HUDEP-2 (cell line): ENCODE data around the gene SMC6.
A peak's percentile ranks its signal among the peaks of the same experiment; 100 is the strongest.

ENCODE experiments used
- DNase-seq, 76 experiments: peaks; one replicate each; lab custom pipeline; 2025; ENCODE audit not compliant: unreplicated experiment in 76 of 76; lab: John Stamatoyannopoulos, UW

SMC6 gene

DNA sequence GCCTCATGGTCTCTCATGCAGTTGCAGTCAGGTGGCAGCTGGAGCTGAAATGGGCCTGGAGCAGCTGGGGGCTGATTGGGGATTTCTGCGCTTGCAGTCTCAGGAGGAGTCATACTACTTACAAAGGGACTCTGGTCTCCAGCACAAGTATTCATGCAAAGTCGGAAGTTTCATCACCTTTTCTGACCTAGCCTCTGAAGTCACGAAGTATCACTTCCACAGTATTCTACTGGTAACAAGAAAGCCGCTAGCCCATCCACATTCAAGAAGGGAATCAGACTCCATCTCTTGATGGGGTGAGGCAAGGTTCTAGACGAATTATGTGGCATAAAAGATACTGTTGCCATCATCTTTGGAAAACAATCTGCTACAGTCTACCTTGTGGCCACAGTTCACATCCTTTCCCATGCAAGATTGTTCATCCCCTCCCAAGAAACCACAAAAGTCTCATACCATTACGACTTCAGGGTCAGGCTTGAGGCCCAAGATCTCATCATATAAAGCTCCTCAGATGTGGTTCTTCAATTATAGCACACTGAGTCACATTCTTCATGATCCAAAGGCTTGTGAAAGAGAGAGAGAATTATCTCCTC is 95.3 kb downstream of the SMC6 start:
- no peak for DNase-seq

DNA sequence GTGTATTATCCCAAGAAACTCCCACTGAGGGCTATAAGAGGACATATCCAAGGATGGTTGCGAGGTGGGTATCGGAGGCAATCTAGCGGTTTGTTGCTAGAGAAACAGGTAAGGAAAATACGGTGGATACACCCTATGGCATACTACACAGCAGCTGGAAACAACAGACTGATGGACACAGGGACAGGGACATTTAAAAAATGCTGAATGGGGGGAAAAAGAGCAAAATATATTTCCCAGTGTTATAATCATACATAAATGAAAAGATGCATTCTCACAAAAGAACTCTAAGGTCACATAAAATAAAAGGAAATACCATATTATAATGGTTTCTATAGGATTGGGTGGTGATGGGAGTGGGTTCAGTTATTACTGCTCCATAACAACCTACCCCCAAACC is 95.9 kb downstream of the SMC6 start:
- DNase-seq = no peak

DNA sequence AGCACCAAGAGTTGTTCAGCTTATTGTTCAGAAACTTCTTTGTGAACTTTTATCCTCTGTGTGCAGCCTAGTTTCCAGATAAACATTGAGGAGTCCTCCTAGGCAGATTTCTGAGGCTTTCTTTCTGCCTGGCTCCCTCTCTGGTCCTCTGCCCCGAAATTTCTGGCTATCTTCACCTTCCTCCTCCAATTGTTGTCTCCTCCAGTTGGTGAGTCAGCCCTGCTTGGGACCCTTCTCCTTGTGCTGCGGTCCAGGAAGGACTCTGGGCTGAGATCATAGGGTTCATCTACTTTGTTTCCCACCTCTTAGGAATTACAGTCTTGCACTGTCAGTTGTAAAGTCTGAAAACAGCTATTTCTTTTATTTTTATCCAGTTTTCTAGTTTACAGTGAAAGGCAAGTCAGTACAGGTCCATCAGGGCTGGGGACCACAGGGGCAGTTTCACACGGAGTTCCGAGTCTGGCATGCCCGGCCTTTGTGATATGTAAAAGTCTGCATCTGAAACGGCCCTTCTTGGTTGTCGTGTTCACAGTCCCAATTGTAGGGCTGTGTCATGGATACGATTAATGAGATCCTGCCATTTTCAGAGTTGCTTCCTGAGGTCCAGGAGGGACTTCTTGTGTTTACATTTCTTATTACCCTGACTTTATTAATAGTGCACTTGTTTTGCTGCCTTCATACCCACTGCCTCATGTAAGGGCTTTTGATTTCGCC is 100.8 kb downstream of the SMC6 start:
- no peak for DNase-seq

DNA sequence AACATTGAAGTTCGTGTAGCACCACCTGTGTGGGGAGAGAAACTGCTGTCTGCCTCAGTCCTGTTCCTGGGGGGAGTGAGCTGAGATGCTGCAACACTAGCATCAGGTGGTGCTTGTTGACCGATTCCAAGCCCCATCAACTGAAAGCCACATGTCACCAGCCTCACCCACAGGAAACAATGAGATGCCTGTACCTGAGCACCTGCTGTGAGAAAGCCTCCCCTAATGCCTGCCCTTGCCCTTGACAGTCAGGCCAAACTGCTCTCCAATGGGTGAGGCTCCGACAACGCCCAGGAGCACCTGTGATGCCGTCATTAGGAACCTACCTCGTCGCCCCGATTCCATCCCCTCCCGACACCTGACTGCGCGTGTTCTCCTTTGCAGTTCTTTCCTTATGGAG is 104.6 kb downstream of the SMC6 start:
- DNase-seq = no peak

DNA sequence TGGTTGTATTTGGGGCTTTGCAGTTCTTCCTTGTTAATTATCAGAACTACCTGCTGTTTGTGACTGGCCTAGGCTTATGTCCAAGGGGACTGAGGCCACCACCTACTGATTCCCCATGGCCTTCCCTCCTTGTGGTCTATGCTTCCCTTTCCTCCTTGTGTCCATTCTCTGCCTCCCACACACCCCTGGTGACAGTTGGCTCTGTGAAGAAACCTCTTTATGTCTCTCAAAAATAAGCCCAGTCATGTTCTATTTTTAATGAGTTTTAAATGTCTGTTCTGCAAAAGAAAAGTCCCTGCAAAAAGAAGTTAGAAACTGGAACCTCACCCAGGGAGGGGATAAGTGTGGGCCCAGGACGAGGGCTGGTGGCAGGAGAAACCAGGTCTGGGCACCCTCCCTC is 105.0 kb downstream of the SMC6 start:
- no peak for DNase-seq

DNA sequence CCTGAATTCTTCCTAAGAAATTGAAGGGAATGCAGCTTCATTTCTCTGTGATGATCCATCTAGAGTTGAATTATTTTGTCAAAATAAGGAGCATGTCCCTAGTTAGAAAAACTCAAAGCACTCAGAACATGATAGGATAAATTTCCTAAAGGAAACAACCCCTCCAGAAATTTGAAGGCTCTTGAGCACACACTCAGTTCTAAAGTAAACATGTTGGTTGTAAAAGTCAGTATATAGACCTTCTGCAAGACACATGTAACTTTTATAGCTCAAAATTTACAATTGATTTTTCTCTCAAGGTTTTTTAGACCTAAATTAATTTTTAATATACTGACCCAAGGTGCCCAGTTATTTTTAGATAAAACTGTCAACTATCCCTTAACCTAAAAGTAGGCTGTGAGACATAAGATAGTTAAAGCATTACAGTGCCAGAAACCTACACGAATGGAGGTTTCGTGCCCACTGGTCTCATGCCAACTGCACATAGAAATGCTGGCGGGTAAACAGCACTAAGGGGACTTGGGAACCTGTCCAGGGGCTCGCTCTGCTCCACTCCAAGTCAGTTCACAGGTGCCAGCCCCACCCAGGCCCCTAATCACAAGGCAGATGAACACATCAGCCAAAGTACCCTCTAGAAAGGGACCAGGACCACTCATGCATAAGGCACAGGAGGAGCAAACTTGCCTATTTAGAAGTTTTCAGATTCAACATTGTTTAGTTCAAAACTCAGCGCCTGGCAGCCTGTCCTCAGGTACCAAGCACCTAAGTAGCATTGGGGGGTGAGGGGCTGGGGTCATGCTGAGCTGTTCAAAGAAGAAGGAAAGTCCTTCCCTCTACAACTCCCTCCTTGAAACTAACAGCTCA is 106.5 kb downstream of the SMC6 start:
- DNase-seq = no peak

DNA sequence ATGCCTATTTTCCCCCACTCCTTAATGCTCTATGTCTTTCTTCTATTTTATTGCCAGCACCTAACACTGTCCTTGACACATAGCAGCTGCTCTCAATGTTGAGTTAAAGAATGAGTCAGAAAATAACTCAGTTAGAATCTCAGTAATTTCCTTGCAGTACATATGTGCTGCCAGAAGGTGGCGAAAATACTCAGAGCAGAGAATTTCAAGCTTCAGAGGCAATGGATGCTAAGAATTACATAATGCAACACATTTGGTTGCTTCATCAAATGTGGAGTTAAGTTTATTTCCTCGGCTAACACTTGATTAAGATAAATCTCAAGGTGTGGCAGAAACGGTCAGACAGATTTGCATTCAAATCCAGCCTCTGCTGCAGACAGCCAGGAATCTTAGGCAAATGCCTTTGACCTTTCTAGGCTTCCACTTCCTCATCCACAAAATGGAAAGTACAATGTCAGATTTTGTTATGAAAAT is 107.5 kb downstream of the SMC6 start:
- peak in 32 of 76 experiments; percentile 5 to 62 (median 34) for DNase-seq

DNA sequence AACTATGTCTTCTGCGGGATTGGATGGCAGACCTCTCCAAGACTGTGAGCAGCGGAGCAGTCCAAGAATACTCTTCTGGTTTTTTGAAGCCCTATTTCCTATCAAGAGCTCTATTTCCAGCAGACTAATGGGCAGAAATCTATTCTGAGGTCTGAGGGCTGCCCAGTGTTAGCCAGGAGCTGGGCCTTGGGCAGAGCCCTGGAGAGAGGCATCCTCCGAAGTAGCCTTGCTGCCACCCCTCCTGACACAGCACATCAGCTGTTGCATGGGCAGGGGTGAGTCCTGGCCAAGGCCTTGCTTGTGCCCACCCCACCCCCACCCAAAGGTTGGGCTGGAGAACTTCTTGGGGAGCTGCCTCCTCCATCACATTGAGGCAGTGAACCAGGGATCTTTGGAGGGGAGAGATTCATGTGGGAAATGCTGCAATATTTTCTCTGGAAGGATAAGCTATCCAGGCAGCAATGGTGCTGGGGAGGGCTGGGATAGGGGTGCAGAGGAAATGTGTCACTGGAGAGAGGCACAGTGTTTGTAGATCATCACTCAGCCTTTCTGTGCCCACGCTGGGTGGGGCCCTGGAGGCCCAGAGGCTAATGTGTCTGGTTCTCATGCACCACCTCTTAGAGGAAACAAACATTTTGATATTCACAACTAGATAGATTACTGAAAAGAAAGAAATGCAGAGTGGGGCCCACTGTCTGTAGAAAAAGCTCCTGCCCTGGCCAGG is 108.5 kb downstream of the SMC6 start:
- peak in 1 of 76 experiments; percentile 4 for DNase-seq

DNA sequence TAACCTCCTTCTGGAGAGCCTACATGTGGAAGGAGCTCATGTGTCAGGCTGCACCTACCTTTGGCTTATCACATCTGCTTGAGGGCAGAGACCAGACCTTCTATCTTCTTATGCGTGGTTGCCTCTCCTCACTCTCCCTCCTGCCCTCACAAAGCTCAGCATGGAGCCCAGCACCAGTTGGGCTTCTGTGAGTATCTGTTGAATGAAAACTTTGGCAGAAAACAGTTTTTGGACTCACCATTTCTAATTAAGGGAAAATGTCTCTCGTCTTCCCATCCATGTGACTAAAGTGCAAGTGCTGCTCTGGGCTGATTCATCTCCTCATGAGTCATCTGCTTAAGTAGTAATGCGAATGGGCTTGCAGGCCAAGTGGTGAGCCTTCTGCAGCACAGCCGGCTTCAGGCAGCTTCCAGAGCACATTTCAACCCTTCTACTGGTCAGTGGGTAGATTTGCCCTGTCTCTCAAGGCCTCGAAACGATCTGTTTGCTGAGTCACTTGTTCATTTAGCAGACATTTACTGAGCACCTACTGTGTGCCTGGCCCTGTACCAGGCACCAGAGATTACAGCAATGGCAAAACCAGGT is 110.5 kb downstream of the SMC6 start:
- DNase-seq = peak in 25 of 76 experiments; percentile 1 to 61 (median 16)

DNA sequence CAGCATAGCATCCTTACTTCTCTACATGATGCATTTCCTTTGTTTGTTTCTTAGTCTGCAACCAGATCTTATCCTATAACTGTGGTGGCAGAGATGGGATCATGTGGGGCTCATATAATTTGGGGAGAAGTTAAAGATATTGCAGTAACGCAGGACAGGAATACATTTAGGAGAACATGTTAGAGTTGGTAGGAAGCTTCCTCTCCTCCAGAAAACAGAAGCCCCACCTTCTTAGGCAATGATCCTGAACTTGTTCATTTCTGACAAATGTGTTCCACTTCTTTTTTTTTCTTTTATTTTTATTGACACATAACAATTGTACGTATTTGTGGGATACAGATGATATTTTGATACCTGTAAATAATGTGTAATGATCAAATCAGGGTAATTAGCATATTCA is 113.2 kb downstream of the SMC6 start:
- DNase-seq = no peak

DNA sequence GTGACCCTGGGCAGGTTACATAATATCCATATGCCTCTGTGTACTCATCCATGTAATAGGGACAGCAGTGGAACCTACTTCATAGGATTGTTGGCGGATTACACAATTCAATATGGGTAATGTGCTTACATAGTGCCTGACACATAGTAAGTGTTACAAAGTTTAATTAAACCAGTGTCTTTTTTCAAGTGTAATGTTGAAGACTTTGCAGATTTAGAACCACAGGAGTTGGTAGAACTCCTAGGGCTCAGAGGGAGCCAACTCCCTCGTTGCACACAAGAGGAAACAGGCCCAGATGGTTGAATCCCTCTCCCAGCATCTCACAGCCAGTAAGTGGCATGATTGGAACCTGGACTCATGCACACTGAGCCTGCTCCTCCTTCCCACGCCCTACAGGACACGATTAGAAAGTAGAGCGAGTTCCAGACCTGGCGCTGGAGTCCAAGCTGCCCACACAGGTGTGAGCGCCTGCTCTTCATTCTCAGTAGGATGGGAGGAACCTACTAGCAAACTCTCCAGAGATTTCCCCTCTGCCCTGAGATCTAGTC is 115.3 kb downstream of the SMC6 start:
- DNase-seq = no peak

DNA sequence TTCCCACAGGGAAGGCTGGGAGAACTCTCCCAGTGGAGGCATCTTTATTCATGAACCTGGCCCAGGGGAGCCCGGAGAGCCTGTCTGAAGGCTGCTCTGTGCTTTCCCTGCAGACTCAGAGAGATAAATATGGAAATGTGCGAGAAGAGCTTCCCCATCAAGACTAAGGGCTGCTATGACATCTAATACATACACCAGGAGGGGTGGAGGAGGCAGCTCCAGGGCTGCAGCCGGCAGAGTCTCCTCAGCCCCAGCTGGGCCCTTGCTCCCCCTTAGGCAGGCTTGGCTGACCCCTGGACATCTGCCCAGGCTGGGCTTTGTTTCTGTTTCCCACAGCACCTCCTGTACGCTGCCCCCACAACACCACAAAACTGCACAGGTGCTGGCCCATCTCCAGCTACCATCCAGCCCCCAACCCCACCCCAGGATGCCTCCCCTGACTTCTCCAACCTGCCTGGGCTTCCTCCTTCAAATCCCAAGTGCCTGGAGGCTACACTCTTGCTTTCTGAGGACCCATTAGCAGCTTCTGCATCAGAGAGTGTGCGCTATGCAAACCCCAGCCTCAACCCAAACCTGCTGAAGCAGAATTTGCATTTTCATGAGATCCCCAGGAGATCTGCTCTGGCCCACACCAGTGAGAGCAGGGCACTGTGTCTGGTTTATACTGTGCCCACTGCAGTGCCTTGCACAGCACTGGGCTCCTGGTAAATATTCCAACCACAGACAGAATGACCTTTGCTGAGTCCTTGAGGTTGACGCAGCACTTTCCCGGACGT is 116.3 kb downstream of the SMC6 start:
- no peak for DNase-seq

DNA sequence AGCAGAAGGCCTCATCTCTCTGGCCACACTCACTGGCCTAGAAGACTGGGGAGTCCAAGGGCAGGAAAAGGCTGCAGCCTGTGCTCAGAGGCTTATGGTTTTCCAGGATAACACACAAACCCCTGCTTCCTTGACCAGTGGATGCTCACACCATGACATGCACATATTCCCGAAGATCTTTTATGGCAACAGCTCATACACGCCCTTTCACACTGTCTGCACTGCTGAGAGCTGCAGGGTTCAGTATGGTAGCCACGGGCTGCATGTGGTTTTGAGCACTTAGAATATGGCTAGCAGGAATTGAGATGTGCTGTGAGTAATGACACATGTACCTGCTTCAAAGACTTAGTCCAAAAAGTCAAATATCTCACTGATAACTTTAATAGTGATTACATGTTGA is 117.4 kb downstream of the SMC6 start:
- DNase-seq = no peak

DNA sequence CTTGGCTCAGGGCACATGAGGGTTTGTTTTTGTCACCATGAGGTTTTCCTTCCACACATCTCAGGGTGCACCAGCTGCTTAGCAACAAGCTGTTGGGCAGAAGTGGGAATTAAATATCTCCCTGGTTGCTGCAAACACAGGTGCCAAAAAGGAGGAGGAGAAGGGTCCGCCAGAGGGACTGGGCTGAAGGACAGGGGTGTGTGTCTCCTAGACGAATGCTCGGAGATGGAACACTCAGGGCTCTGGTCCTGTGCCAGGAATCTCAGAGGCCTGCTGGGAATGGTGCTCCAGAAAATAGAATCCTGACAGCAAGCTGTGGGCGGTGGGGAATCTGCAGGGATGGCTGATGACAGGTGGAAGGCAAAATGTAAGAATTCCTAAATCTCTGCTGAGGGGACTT is 118.6 kb downstream of the SMC6 start:
- DNase-seq = no peak

DNA sequence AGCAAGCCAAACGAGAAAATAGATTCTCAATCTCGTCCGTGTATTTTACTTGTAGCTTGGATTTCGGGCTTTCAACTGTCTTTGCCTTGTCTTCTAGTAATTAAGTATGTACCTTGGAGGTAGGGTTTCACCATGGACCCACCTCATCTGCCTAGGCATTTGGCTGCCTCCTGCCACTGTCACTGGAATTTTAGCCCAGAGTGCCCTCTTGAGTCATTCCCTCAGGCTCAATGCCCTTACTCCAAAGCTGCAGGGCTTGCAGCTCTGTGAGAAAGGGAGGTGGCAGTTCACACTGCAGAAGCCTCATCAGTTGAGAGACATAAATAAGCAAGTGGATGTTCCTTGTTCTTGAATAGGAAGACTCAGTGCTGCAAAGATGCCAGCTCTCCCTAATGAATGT is 123.5 kb downstream of the SMC6 start:
- no peak for DNase-seq

DNA sequence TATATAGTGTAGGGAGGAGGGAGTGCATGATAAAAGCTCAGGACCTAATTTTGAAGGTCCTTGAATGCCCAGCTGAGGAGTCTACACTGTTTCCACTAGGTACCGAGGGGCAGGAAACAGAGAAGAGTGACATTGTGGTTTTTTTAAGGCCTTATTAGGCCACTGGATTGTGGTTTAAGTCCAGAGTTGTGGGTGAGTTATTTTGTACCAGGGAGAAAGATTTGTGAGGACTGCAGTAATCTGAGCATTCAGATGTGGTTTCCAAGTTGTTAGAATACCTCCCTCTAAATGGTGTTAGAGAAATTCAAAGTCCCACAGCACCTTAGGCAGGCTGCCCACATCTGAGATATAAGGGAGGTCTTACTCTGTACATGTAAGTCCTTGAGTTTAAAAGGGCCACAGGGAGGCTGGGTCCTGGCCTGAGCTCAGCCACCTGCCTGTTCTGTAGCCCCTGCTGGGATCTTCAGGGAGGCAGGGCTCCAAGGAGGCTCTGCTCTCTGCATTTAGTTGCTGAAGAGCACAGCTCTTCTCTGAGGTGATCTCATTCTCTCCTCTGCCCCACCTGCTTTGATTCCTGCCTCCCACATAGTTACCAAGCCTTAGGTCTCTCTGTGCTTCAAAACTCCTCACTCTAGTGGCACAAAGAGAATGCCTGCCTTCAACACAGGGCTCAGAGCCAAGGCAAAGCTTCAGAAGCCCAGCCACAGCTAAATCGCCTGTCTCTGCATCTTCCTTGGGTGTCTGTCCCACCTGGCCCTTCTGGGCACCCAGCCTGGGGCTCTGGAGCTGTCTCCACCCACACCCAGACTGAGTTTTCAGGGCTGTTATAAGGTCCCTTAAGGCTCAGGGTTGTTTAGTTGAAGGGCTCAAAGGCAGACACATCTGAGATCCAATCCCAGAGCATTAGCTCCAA is 125.0 kb downstream of the SMC6 start:
- DNase-seq = no peak

DNA sequence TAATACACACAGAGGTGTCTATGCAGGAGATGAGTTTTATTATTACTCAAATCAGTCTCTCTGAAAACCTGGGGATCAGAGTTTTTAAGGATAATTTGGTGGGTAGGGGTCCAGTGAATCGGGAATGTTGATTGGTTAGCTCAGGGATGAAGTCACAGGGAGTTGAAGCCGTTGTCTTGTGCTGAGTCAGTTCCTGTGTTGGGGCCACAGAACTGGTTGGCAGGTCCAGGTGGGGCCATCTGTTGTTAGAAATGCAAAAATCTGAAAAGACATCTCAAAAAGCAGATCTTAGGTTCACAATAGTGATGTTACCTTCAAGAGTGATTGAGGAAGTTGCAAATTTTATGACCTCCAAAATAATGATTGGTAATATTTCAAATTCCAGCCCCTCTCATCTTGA is 126.2 kb downstream of the SMC6 start:
- DNase-seq = no peak

DNA sequence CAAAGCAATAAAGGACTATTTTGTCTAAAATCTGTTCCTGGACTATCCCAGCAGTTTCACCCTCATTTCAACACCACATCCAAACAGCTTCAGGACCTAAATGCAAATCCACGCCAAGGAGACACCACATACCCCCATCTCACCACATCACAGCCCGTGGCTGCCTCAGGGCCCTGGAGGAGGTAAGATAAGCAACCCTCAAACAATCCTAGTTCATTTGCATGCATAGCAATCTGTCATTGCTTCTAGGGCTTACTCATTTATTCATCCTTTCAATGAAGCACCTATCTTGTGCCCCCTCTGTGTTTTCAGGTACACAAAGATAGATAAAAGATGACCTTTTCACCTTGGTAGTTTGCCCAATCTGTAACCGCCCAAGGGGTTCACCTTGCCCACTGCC is 126.6 kb downstream of the SMC6 start:
- no peak for DNase-seq

DNA sequence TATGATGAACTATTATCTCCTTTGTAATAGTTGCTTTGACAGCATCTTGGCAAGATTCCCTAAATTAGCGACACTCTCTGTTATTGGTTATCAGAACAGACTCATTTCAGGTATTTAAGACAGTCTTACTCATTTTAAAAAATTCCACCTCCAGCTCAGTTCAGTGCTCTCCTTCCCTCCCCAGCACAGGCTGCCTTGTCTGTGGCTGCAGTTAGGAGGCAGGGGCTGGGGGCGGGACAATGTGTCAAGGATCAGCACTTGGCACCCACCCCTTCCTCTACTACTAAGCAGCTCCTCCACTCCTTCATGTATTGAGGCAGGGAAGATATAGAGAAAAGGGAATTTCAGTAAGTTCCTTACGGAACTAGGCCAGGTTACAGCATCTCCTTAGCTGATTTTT is 128.2 kb downstream of the SMC6 start:
- DNase-seq = no peak
